GM19023 (cell line): Measurements from ENCODE around the gene KCNMB4.

Source experiments
- ATAC-seq: cut with Tn5 transposase; IDR thresholded peaks from one replicate; pipeline ENCODE4 v1.9.1; 2021; ENCODE audit warnings: mild to moderate bottlenecking, moderate library complexity; ENCODE audit not compliant: unreplicated experiment

The KCNMB4 gene

GRCh38 chr12:70365648-70366518, at the start of gene KCNMB4:
TSS of gene KCNMB4 (plus strand) at chr12:70366290. CDS start at chr12:70366735, 445 bp downstream.
- ATAC-seq: peak; percentile 87

GRCh38 chr12:70317781-70318180, 48.3 kb upstream of the KCNMB4 start:
- peak; percentile 96 for ATAC-seq

- no peak for ATAC-seq
Measured at GRCh38 chr12:70319605-70320004, 46.5 kb upstream of the KCNMB4 start.

GRCh38 chr12:70321191-70321590, 44.9 kb upstream of the KCNMB4 start:
- no peak for ATAC-seq

- no peak for ATAC-seq
Measured at GRCh38 chr12:70327541-70327940, 38.5 kb upstream of the KCNMB4 start.

GRCh38 chr12:70329728-70330127, 36.4 kb upstream of the KCNMB4 start:
- no peak for ATAC-seq

- no peak for ATAC-seq
Measured at GRCh38 chr12:70330158-70330557, 35.9 kb upstream of the KCNMB4 start.

GRCh38 chr12:70332236-70332635, 33.9 kb upstream of the KCNMB4 start:
- ATAC-seq: no peak

GRCh38 chr12:70334742-70335141, 31.3 kb upstream of the KCNMB4 start:
- no peak for ATAC-seq

- no peak for ATAC-seq
Measured at GRCh38 chr12:70338531-70338930, 27.6 kb upstream of the KCNMB4 start.

- no peak for ATAC-seq
Measured at GRCh38 chr12:70351076-70351475, 15.0 kb upstream of the KCNMB4 start.

GRCh38 chr12:70353780-70354660, 12.1 kb upstream of the KCNMB4 start:
- no peak for ATAC-seq

- ATAC-seq: no peak
Measured at GRCh38 chr12:70354787-70355186, 11.3 kb upstream of the KCNMB4 start.

GRCh38 chr12:70355972-70356371, 10.1 kb upstream of the KCNMB4 start:
- ATAC-seq: no peak

GRCh38 chr12:70359458-70360197, 6.5 kb upstream of the KCNMB4 start:
- no peak for ATAC-seq

- no peak for ATAC-seq
Measured at GRCh38 chr12:70360218-70360617, 5.9 kb upstream of the KCNMB4 start.

- no peak for ATAC-seq
Measured at GRCh38 chr12:70364695-70365397, 1.2 kb upstream of the KCNMB4 start.

- ATAC-seq: no peak
Measured at GRCh38 chr12:70365398-70365647, 767 bp upstream of the KCNMB4 start.

GRCh38 chr12:70366581-70367257, 629 bp downstream of the KCNMB4 start:
- ATAC-seq: peak; percentile 50
